ENCODE data around the gene PLCB4.

Gene PLCB4

DNA sequence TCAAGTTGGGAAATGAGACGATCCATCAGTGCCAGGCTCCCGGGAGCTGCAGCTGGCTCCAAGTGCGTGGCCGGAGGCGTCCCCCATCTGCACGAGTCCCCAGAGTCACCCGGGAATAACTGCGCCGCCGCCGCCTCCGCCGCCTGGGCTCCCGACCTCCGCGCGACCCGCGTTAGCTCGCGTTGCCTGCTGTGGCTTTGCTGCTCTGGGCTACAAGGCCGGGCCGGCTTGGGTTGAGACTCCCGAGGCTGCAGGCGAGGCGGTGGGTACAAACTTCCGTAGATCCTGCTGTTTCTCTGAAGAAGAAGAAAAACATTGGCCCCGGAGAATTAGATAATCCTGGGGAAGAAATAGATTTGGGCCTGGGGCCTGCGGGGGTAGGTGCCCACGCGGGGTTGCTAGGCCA, 438.1 kb downstream of the PLCB4 start:
- TF ChIP-seq CTCF (IDR thresholded peaks at IDR 0.05; ENCODE audit: low read depth, low read length) = no peak
- no peak overlapping the region for H3K4me3 ChIP-seq (ENCODE audit: low read depth, low read length)

DNA sequence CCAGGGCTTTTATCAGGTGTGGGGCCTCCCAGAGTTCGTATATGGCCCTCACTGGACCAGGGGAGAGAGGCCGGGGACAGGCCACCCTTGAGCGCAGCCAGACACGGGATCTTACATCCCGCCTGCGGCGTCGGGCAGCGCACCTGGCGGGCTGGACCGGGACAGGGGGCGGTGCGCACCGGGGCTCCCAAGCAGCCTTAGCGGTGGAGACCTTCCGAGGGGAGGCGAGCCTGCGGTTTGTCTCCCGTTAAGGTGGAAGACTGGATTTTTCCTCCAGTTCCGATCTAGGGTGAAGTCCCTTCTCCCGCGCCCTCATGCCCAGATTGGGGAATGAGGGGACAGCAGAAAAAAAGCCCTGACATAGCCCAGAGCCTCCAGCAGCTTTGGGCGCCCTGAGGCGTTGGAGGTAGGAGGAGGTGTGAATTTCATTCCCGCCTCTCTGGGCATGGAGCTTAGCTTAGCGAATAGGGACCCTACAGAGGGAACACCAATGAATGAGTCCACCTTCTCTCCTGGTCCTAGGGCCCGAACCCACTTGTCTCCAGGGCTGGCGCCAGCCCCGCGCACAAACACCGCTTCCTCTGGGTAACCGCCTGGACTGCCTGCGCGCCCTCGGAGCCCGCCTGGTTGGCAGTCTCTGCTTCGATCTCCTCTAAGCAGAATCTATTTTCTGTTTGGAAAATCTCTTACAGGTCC, 438.8 kb downstream of the PLCB4 start:
- H3K4me3 ChIP-seq (ENCODE audit: low read depth, low read length) = no peak overlapping the region
- no peak for TF ChIP-seq CTCF (IDR thresholded peaks at IDR 0.05; ENCODE audit: low read depth, low read length)

DNA sequence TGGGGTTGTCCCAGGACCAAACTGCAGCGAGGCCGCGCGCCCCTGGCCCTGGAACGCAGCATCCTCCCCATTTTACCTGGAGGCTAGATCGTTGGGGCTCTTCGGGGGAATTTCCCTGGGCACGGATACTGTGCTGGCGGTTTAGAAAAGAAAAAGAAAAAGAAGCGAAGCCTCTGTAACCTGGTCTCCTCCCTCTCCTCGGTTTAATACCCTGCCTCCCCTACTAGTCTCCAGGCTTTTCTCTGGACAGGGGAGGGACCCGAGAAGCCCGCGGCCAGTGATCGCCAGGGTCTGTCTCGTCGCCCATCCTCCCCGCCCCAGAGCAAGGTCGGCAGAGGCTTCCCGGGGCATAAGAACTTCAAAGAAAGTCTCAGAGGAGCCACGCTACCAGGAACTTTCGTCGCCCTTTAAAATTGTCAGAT, 439.4 kb downstream of the PLCB4 start:
- H3K4me3 ChIP-seq (ENCODE audit: low read depth, low read length) = no peak overlapping the region
- TF ChIP-seq CTCF (IDR thresholded peaks at IDR 0.05; ENCODE audit: low read depth, low read length) = no peak

- no peak overlapping the region for H3K4me3 ChIP-seq (ENCODE audit: low read depth, low read length)
- no peak for TF ChIP-seq CTCF (IDR thresholded peaks at IDR 0.05; ENCODE audit: low read depth, low read length)
Measured at GRCh38 chr20:9508696-9509178, 439.9 kb downstream of the PLCB4 start.

DNA sequence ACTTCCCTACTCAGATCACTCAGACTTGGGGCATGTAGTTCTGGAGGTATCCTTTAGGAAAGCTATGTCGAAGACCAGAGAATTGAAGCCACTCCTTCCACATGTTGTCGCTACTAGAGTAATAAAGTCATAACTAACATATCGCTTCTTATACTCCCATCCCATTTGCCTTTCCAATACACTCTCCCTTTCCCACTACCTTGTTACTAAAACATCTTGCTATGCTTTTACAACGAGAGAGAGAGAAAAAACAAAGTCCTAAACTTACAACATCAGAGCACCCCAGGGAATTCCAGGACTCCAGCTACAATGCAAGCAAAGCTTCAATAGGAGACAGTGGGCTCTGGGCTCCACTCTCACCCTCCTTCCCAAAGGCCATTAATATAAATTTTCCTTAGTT, 440.4 kb downstream of the PLCB4 start:
- no peak for TF ChIP-seq CTCF (IDR thresholded peaks at IDR 0.05; ENCODE audit: low read depth, low read length)
- H3K4me3 ChIP-seq (ENCODE audit: low read depth, low read length) = no peak overlapping the region

- H3K4me3 ChIP-seq (ENCODE audit: low read depth, low read length) = no peak overlapping the region
Measured at GRCh38 chr20:9510911-9511310, 442.0 kb downstream of the PLCB4 start.

More at GRCh38 chr20:9510911-9511310, 442.0 kb downstream of the PLCB4 start:
- TF ChIP-seq CTCF (IDR thresholded peaks at IDR 0.05; ENCODE audit: low read depth, low read length) = no peak
